ENCODE results near the gene PTPRJ.

GRCh38 chr11:47932544-47932943, 47.8 kb upstream of the PTPRJ start:
- TF ChIP-seq GATA1 (IDR thresholded peaks at IDR 0.05; ENCODE audit: low read depth, low read length) (no peak), POLR2A (IDR thresholded peaks at IDR 0.05; ENCODE audit: low read length) (no peak)

Measured in erythroblast (primary cell).